ENCODE measurements around the gene DHRSX.

GRCh38 chrX:2316534-2316933 lies 184.2 kb downstream of the DHRSX start:
- TF ChIP-seq, protein P1, sequence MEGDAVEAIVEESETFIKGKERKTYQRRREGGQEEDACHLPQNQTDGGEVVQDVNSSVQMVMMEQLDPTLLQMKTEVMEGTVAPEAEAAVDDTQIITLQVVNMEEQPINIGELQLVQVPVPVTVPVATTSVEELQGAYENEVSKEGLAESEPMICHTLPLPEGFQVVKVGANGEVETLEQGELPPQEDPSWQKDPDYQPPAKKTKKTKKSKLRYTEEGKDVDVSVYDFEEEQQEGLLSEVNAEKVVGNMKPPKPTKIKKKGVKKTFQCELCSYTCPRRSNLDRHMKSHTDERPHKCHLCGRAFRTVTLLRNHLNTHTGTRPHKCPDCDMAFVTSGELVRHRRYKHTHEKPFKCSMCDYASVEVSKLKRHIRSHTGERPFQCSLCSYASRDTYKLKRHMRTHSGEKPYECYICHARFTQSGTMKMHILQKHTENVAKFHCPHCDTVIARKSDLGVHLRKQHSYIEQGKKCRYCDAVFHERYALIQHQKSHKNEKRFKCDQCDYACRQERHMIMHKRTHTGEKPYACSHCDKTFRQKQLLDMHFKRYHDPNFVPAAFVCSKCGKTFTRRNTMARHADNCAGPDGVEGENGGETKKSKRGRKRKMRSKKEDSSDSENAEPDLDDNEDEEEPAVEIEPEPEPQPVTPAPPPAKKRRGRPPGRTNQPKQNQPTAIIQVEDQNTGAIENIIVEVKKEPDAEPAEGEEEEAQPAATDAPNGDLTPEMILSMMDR (IDR thresholded peaks at IDR 0.05), result no peak
- no peak for TF ChIP-seq POLR2A (IDR thresholded peaks at IDR 0.05)
